Smooth muscle cell (in vitro differentiated cells): ENCODE measurements around the gene CST9L. TPM values are rescaled to one million over a fixed set of nuclear protein-coding genes. Genes with fewer than 3 reads are reported as not detected.

Experiments
- DNase-seq: peaks from one replicate; lab custom pipeline; 2025; ENCODE audit not compliant: unreplicated experiment; lab: John Stamatoyannopoulos, UW
- H2AFZ ChIP-seq: fragments of 200-600 bp; sonication (generic); 2 replicates; pipeline ENCODE4 v1.6.0; 2016; ENCODE audit warnings: antibody characterized with exemption, low read depth, mild to moderate bottlenecking
- H3F3A ChIP-seq: fragments of 200-600 bp; sonication (generic); 2 replicates; pipeline ENCODE4 v1.6.0; 2017; ENCODE audit warnings: antibody characterized with exemption, low read depth
- H3K27ac ChIP-seq: fragments of 200-600 bp; sonication (generic); 2 replicates; pipeline ENCODE4 v1.5.1; 2016; ENCODE audit warnings: low read depth, mild to moderate bottlenecking
- H3K27me3 ChIP-seq: fragments of 200-600 bp; sonication (generic); 2 replicates; pipeline ENCODE4 v1.6.1; 2016; ENCODE audit warnings: low read depth, mild to moderate bottlenecking
- H3K36me3 ChIP-seq: fragments of 200-600 bp; sonication (generic); 2 replicates; pipeline ENCODE4 v1.5.1; 2016; ENCODE audit warnings: low read depth
- H3K4me1 ChIP-seq: fragments of 200-600 bp; sonication (generic); 2 replicates; pipeline ENCODE4 v1.5.1; 2016; ENCODE audit warnings: low read depth
- H3K4me2 ChIP-seq: fragments of 200-600 bp; sonication (generic); 2 replicates; pipeline ENCODE4 v1.6.0; 2016; ENCODE audit warnings: mild to moderate bottlenecking
- H3K4me3 ChIP-seq: fragments of 200-600 bp; sonication (generic); 2 replicates; pipeline ENCODE4 v1.5.1; 2016; ENCODE audit warnings: mild to moderate bottlenecking
- H3K79me2 ChIP-seq: fragments of 200-600 bp; sonication (generic); 2 replicates; pipeline ENCODE4 v1.6.0; 2016; ENCODE audit warnings: low read depth, mild to moderate bottlenecking
- H3K9ac ChIP-seq: fragments of 200-600 bp; sonication (generic); 2 replicates; pipeline ENCODE4 v1.6.0; 2016; ENCODE audit warnings: low read depth
- H3K9me3 ChIP-seq: fragments of 200-600 bp; sonication (generic); replicated peaks from 2 replicates; pipeline ENCODE4 v1.5.1; 2016; ENCODE audit warnings: low read depth
- H4K20me1 ChIP-seq: fragments of 200-600 bp; sonication (generic); 2 replicates; pipeline ENCODE4 v1.6.0; 2016; ENCODE audit warnings: low read depth
- WGBS: methylation state at CpG from one replicate; pipeline ENCODE4 v1.1.7; 2016; ENCODE audit warnings: low lambda C conversion rate; 5-methylcytosine and 5-hydroxymethylcytosine counted together
- polyA plus RNA-seq: library from polyadenylated mRNA; unstranded; fragments of >200 nt; fragmentation: Nextera tagmentation; extraction: Ambion mirVana; gene quantifications from 2 replicates; pipeline ENCODE4 v1.2.1, GENCODE V29; 2016
- total RNA-seq: library from RNA; depleted of rRNA; stranded (reverse); fragments of >200 nt; gene quantifications from 2 replicates; pipeline ENCODE4 v1.2.3, GENCODE V29; 2014
- TF ChIP-seq, protein P1 (sequence below): fragments of 200-600 bp; sonication (generic); IDR thresholded peaks from 2 replicates; pipeline ENCODE4 v1.5.1; 2017; ENCODE audit warnings: borderline replicate concordance, mild to moderate bottlenecking, antibody characterized with exemption; ENCODE audit not compliant: insufficient read depth, poor library complexity, severe bottlenecking

CST9L gene
- total and polyA plus RNA-seq, 2 experiments from 2014 or later, result not detected

DNA sequence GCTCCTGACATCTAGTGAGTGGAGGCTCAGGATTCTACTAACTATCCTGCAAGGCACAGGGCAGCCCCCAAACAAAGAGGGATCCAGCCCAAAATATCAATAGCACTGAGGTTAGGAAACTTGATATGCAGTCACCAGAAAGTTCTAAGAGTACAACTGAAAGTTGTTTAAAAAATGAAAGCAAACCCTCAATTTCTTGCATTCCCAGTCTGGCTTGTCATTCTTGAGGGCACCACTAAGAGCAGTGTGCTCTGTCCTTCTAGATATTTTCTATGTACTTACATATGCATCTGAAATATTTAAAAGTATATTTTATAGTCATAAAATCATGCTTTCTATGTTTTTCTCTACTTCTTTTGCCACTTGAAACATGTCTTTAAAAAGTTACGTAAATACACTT lies 41.4 kb downstream of the CST9L start:
- H3K9ac ChIP-seq, result no peak overlapping the region

DNA sequence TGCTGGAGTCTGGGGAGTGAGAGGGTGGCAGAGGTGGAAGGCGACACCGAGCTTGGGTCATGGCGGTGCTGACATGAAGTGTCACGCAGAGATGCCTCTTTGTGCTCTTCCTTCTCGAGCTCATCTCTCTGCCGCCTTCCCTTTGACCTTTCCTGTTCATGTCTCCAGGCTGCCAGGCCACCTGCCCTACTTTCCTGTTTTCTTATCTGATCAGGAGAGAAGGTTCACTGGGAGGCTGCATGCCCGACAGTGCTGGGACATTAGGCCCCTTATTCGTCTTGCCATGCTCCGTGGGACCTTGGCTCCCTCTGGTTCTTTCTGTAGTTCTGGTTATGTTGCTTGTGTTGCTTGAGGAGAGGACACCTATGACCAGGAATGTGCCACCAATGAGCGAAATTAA lies 44.1 kb downstream of the CST9L start:
- no peak overlapping the region for H3K4me2 ChIP-seq
- no peaks in the 10 kb centered on the region for H3K79me2 ChIP-seq
- H3K9me3 ChIP-seq, result no peaks in the 10 kb centered on the region
- WGBS, result 89% methylated on average over 10 of the region's 10 CpGs
- no peaks in the 10 kb centered on the region for H3K27me3 ChIP-seq
- H3K27ac ChIP-seq, result no peak overlapping the region
- no peaks in the 10 kb centered on the region for H3F3A ChIP-seq
- H3K4me1 ChIP-seq, result no peaks in the 10 kb centered on the region
- H4K20me1 ChIP-seq, result no peaks in the 10 kb centered on the region
- DNase-seq, result no peak
- no peak overlapping the region for H2AFZ ChIP-seq
- TF ChIP-seq, protein P1, sequence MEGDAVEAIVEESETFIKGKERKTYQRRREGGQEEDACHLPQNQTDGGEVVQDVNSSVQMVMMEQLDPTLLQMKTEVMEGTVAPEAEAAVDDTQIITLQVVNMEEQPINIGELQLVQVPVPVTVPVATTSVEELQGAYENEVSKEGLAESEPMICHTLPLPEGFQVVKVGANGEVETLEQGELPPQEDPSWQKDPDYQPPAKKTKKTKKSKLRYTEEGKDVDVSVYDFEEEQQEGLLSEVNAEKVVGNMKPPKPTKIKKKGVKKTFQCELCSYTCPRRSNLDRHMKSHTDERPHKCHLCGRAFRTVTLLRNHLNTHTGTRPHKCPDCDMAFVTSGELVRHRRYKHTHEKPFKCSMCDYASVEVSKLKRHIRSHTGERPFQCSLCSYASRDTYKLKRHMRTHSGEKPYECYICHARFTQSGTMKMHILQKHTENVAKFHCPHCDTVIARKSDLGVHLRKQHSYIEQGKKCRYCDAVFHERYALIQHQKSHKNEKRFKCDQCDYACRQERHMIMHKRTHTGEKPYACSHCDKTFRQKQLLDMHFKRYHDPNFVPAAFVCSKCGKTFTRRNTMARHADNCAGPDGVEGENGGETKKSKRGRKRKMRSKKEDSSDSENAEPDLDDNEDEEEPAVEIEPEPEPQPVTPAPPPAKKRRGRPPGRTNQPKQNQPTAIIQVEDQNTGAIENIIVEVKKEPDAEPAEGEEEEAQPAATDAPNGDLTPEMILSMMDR, result no peak
- H3K4me3 ChIP-seq, result no peak overlapping the region
- H3K36me3 ChIP-seq, result no peaks in the 10 kb centered on the region
- H3K9ac ChIP-seq, result no peak overlapping the region

More for the DNA sequence above, 41.4 kb downstream of the CST9L start:
- TF ChIP-seq, protein P1, result no peak
- no peak for DNase-seq
- Histone ChIP-seq H3K36me3 (no peaks in the 10 kb centered on the region), H4K20me1 (no peaks in the 10 kb centered on the region), H3K79me2 (no peaks in the 10 kb centered on the region), H2AFZ (no peak overlapping the region), H3K9me3 (no peaks in the 10 kb centered on the region), H3K27ac (no peak overlapping the region), H3F3A (no peaks in the 10 kb centered on the region), H3K4me2 (no peak overlapping the region), H3K4me3 (no peak overlapping the region), H3K4me1 (peaks cover under 1% of the 10 kb centered on the region), H3K27me3 (no peaks in the 10 kb centered on the region)
- 95% methylated on average over 1 of the region's 1 CpG for WGBS

DNA sequence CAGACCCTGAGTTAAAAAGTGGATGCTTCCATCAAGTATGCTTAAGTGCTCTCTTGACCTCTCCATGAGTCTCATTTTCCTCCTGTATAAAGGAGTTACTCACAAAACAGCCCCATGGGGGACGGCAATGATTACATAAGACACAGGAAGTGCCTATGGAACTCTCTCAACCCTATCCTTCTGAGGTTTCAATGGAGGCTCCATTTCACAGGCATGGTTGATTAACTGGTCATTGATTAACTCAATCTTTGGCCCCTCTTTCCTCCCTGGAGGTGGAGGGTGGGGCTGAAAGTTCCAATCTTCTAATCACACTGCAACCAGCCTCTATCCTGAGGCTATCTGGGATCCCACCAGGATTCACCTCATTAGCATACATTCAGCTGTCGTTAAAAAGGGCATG lies 48.1 kb downstream of the CST9L start:
- no peak overlapping the region for H3K4me2 ChIP-seq
- H3K9ac ChIP-seq, result no peak overlapping the region
- no peak overlapping the region for H2AFZ ChIP-seq
- no peak for DNase-seq
- no peak overlapping the region for H3K4me3 ChIP-seq
- TF ChIP-seq, protein P1, result no peak
- no peaks in the 10 kb centered on the region for H3F3A ChIP-seq
- H3K79me2 ChIP-seq, result no peaks in the 10 kb centered on the region
- no peaks in the 10 kb centered on the region for H3K4me1 ChIP-seq
- no peaks in the 10 kb centered on the region for H4K20me1 ChIP-seq
- H3K36me3 ChIP-seq, result no peaks in the 10 kb centered on the region
- no peaks in the 10 kb centered on the region for H3K9me3 ChIP-seq
- H3K27me3 ChIP-seq, result no peaks in the 10 kb centered on the region
- no peak overlapping the region for H3K27ac ChIP-seq
- 72% methylated on average over 2 of the region's 2 CpGs for WGBS

DNA sequence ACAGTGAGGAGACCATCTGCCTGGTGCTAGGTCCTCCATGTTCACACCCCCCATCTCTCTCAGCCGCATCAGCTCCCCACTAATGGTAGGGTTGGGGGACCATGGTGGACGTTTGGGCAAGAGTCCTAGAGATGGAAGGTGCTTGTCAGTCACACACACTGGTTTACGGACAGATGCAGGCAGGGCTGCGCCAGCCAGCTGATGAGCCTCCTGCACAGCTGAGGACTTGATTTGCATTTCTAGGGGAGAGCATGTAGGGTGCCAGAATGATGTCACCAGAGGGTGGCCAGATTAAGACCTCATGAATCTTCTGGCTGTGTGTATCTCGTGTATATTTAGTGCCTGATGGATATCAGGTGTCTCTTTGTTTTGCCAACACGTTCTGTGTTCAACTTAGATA lies 48.7 kb downstream of the CST9L start:
- Histone ChIP-seq H3K9me3 (no peaks in the 10 kb centered on the region), H3K4me1 (no peaks in the 10 kb centered on the region), H3K4me2 (no peak overlapping the region), H3K27ac (no peak overlapping the region), H3K36me3 (no peaks in the 10 kb centered on the region), H3K9ac (no peak overlapping the region), H3F3A (no peaks in the 10 kb centered on the region), H4K20me1 (no peaks in the 10 kb centered on the region), H3K4me3 (no peak overlapping the region), H3K27me3 (no peaks in the 10 kb centered on the region), H2AFZ (no peak overlapping the region), H3K79me2 (no peaks in the 10 kb centered on the region)
- 85% methylated on average over 6 of the region's 6 CpGs for WGBS
- DNase-seq, result no peak
- TF ChIP-seq, protein P1, result no peak
